PC-9 (cell line): ENCODE results near the gene CITED1. TPM values are rescaled to one million over a fixed set of nuclear protein-coding genes. Genes with fewer than 3 reads are reported as not detected.

Experiments used
- BruUV-seq: library from RNA; stranded (reverse); fragments of 400-500 nt; replicated peaks from 2 replicates; lab custom pipeline; 2021; lab: Mats Ljungman, UMichigan
- CTCF ChIA-PET: fragments of 300-600 bp; sonication (Branson Sonifier 250); formaldehyde crosslinking; loops from one replicate; lab custom pipeline; 2022; ENCODE audit warnings: antibody characterized with exemption; lab: Charles Lee
- POLR2A ChIA-PET: fragments of 300-600 bp; sonication (Branson Sonifier 250); formaldehyde crosslinking; loops from one replicate; lab custom pipeline; 2022; ENCODE audit warnings: antibody characterized with exemption; ENCODE audit not compliant: unreplicated experiment; lab: Charles Lee
- DNase-seq, 2 experiments: peaks; one replicate each; pipeline versions ENCODE4 v3.0.0 to v3.0.0-alpha.2; 2015 to 2022; ENCODE audit warnings: mixed read lengths in 1 of 2
- H2AFZ ChIP-seq: fragments of 200-600 bp; sonication (generic); 2 replicates; pipeline ENCODE4 v1.8.1; 2017; ENCODE audit warnings: antibody characterized with exemption
- H3F3A ChIP-seq: fragments of 200-600 bp; sonication (generic); 2 replicates; pipeline ENCODE4 v1.8.1; 2017; ENCODE audit warnings: antibody characterized with exemption, mild to moderate bottlenecking, low read depth; ENCODE audit not compliant: insufficient read depth
- H3K27ac ChIP-seq: fragments of 200-600 bp; sonication (generic); 2 replicates; pipeline ENCODE4 v1.6.1; 2016; ENCODE audit warnings: mixed run types
- H3K27me3 ChIP-seq: fragments of 200-600 bp; sonication (generic); 2 replicates; pipeline ENCODE4 v1.6.1; 2016; ENCODE audit warnings: low read depth, mixed run types; ENCODE audit not compliant: insufficient read depth
- H3K36me3 ChIP-seq: fragments of 200-600 bp; sonication (generic); 2 replicates; pipeline ENCODE4 v1.6.1; 2016; ENCODE audit warnings: low read depth, mixed run types
- H3K4me1 ChIP-seq: fragments of 200-600 bp; sonication (generic); replicated peaks from 2 replicates; pipeline ENCODE4 v1.6.1; 2016; ENCODE audit warnings: mixed run types; ENCODE audit not compliant: insufficient read depth
- H3K4me2 ChIP-seq: fragments of 200-600 bp; sonication (generic); 2 replicates; pipeline ENCODE4 v1.6.1; 2017; ENCODE audit warnings: mixed run types
- H3K4me3 ChIP-seq: fragments of 200-600 bp; sonication (generic); 2 replicates; pipeline ENCODE4 v1.6.1; 2016; ENCODE audit warnings: mixed run types
- H3K79me2 ChIP-seq: fragments of 200-600 bp; sonication (generic); 2 replicates; pipeline ENCODE4 v1.6.1; 2017; ENCODE audit warnings: low read depth, mixed run types
- H3K9me2 ChIP-seq: fragments of 200-600 bp; sonication (generic); 2 replicates; pipeline ENCODE4 v1.8.1; 2017; ENCODE audit warnings: mild to moderate bottlenecking; ENCODE audit not compliant: insufficient read depth
- H3K9me3 ChIP-seq: fragments of 200-600 bp; sonication (generic); 2 replicates; pipeline ENCODE4 v1.8.1; 2016; ENCODE audit warnings: low read depth; ENCODE audit not compliant: insufficient read depth
- H4K20me1 ChIP-seq: fragments of 200-600 bp; sonication (generic); 2 replicates; pipeline ENCODE4 v1.8.1; 2017; ENCODE audit not compliant: insufficient read depth
- CTCF ChIP-seq: fragments of 200-600 bp; sonication (generic); conservative IDR thresholded peaks from 2 replicates; pipeline ENCODE4 v1.6.1; 2017; ENCODE audit warnings: mixed run types, antibody characterized with exemption, mild to moderate bottlenecking, moderate library complexity
- EZH2 ChIP-seq: fragments of 200-600 bp; sonication (generic); IDR thresholded peaks from 2 replicates; pipeline ENCODE4 v1.8.0; 2017; ENCODE audit warnings: antibody characterized with exemption, low read depth
- intact Hi-C: fragments of 100-400 bp; cut with micrococcal nuclease; formaldehyde crosslinking; loops from one replicate; pipeline ENCODE4 v1.10.0; 2022; ENCODE audit not compliant: unreplicated experiment
- total RNA-seq: library from RNA; stranded (reverse); gene quantifications from 2 replicates; pipeline ENCODE4 v1.2.3, GENCODE V29; 2021

The CITED1 gene
- total RNA-seq, 1 experiment from 2014 or later = not detected

GRCh38 chrX:72316408-72317110 is 10.8 kb upstream of the CITED1 start:
- H3K27me3 ChIP-seq = no peaks in the 10 kb centered on the region
- no peak for DNase-seq
- H2AFZ ChIP-seq = no peak overlapping the region
- H4K20me1 ChIP-seq = no peaks in the 10 kb centered on the region
- H3K79me2 ChIP-seq = no peaks in the 10 kb centered on the region
- no peaks in the 10 kb centered on the region for H3F3A ChIP-seq
- no peak overlapping the region for H3K4me3 ChIP-seq
- intact Hi-C loops = no loop called here
- H3K9me3 ChIP-seq = no peaks in the 10 kb centered on the region
- H3K9me2 ChIP-seq = no peaks in the 10 kb centered on the region
- ChIA-PET POLR2A (no interaction called here), CTCF (no interaction called here)
- H3K4me1 ChIP-seq = no peaks in the 10 kb centered on the region
- no TSS peak for BruUV-seq
- no peak overlapping the region for H3K4me2 ChIP-seq
- no peaks in the 10 kb centered on the region for H3K36me3 ChIP-seq
- no peak overlapping the region for H3K27ac ChIP-seq
- TF ChIP-seq EZH2 = no peak
- no peak for TF ChIP-seq CTCF

DNA sequence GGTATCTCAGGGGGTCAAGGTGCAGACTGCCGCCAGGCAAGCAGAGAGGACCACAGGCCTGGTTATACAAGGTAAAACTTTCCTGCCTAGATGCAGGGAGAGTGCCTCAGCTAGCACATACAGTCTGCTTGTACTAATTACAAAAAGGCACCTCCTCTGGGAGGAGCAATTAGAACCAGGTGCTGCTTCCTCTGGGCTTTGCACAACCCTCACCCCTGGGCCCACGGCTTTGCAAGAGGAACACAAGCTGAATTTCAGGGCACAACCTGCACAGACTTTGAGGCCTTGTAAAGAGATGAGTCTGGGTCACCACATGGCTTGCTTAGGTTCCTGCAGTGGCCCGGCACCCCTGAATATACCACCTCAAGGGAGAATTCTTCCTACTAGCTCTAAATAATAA is 9.2 kb upstream of the CITED1 start:
- Histone ChIP-seq H3K79me2 (no peaks in the 10 kb centered on the region), H3K9me3 (no peaks in the 10 kb centered on the region), H3F3A (no peaks in the 10 kb centered on the region), H3K4me1 (no peaks in the 10 kb centered on the region), H2AFZ (no peak overlapping the region), H3K36me3 (no peaks in the 10 kb centered on the region), H3K27me3 (no peaks in the 10 kb centered on the region), H3K27ac (no peak overlapping the region), H4K20me1 (no peaks in the 10 kb centered on the region), H3K4me3 (no peak overlapping the region), H3K4me2 (no peak overlapping the region), H3K9me2 (no peaks in the 10 kb centered on the region)
- no peak for DNase-seq
- CTCF ChIA-PET = no interaction called here
- POLR2A ChIA-PET = no interaction called here
- intact Hi-C loops = no loop called here
- no TSS peak for BruUV-seq
- TF ChIP-seq CTCF (no peak), EZH2 (no peak)

GRCh38 chrX:72313707-72314641 is 8.3 kb upstream of the CITED1 start:
- no peaks in the 10 kb centered on the region for H3K9me2 ChIP-seq
- TF ChIP-seq CTCF (no peak), EZH2 (no peak)
- H2AFZ ChIP-seq = no peak overlapping the region
- ChIA-PET CTCF (no interaction called here), POLR2A (no interaction called here)
- no peaks in the 10 kb centered on the region for H3F3A ChIP-seq
- no peaks in the 10 kb centered on the region for H3K4me1 ChIP-seq
- no TSS peak for BruUV-seq
- H3K9me3 ChIP-seq = no peaks in the 10 kb centered on the region
- H4K20me1 ChIP-seq = no peaks in the 10 kb centered on the region
- no peak overlapping the region for H3K27ac ChIP-seq
- no peak overlapping the region for H3K4me3 ChIP-seq
- no peaks in the 10 kb centered on the region for H3K27me3 ChIP-seq
- H3K4me2 ChIP-seq = no peak overlapping the region
- no peaks in the 10 kb centered on the region for H3K79me2 ChIP-seq
- no peak for DNase-seq
- intact Hi-C loops = no loop called here
- no peaks in the 10 kb centered on the region for H3K36me3 ChIP-seq
